ENCODE measurements around the gene MYOD1. TPM values are rescaled to one million over a fixed set of nuclear protein-coding genes. Genes with fewer than 3 reads are reported as not detected.

MYOD1 gene
- total RNA-seq, 1 experiment from 2014 or later, result not detected

- CTCF ChIA-PET, result interaction anchor here (0.5 kb wide), 1 partner anchor 141 kb away, joined by 3 read pairs; no protein-coding TSS in a partner anchor
- TF ChIP-seq CTCF (IDR thresholded peaks at IDR 0.05; ENCODE audit: unreplicated experiment), result no peak
- BruUV-seq (replicated peaks), result no TSS peak
- Mint-ChIP-seq H3K27ac (ENCODE audit: unreplicated experiment) (no peak overlapping the region), H3K36me3 (ENCODE audit: insufficient read depth, unreplicated experiment) (peaks cover 5% of the 10 kb centered on the region), H3K4me3 (ENCODE audit: low read depth, unreplicated experiment) (no peak overlapping the region), H3K9me3 (ENCODE audit: low read depth, unreplicated experiment) (no peaks in the 10 kb centered on the region), H3K27me3 (ENCODE audit: unreplicated experiment) (peaks cover 44% of the 10 kb centered on the region), H3K4me1 (ENCODE audit: low read depth, unreplicated experiment) (no peaks in the 10 kb centered on the region)
- DNase-seq, result no peak
- intact Hi-C loops (cut with micrococcal nuclease; ENCODE audit: unreplicated experiment), result no loop called here
Observed at GRCh38 chr11:17765356-17766072, 46.1 kb downstream of the MYOD1 start.

GRCh38 chr11:17766073-17766359 lies 46.6 kb downstream of the MYOD1 start:
- Mint-ChIP-seq H3K36me3 (ENCODE audit: insufficient read depth, unreplicated experiment) (peaks cover 5% of the 10 kb centered on the region), H3K9me3 (ENCODE audit: low read depth, unreplicated experiment) (no peaks in the 10 kb centered on the region), H3K4me1 (ENCODE audit: low read depth, unreplicated experiment) (no peaks in the 10 kb centered on the region), H3K4me3 (ENCODE audit: low read depth, unreplicated experiment) (no peak overlapping the region), H3K27me3 (ENCODE audit: unreplicated experiment) (peaks cover 49% of the 10 kb centered on the region), H3K27ac (ENCODE audit: unreplicated experiment) (no peak overlapping the region)
- TF ChIP-seq CTCF (IDR thresholded peaks at IDR 0.05; ENCODE audit: unreplicated experiment), result no peak
- no peak for DNase-seq
- intact Hi-C loops (cut with micrococcal nuclease; ENCODE audit: unreplicated experiment), result no loop called here
- BruUV-seq (replicated peaks), result no TSS peak
- CTCF ChIA-PET, result interaction anchor here (0.5 kb wide), 1 partner anchor 141 kb away, joined by 3 read pairs; no protein-coding TSS in a partner anchor

GRCh38 chr11:17766590-17766989 lies 47.2 kb downstream of the MYOD1 start:
- intact Hi-C loops (cut with micrococcal nuclease; ENCODE audit: unreplicated experiment), result no loop called here
- no peak overlapping the region for H3K27ac Mint-ChIP-seq (ENCODE audit: unreplicated experiment)
- TF ChIP-seq CTCF (IDR thresholded peaks at IDR 0.05; ENCODE audit: unreplicated experiment), result no peak
- H3K4me3 Mint-ChIP-seq (ENCODE audit: low read depth, unreplicated experiment), result no peak overlapping the region
- H3K36me3 Mint-ChIP-seq (ENCODE audit: insufficient read depth, unreplicated experiment), result peaks cover 5% of the 10 kb centered on the region
- peaks cover 55% of the 10 kb centered on the region for H3K27me3 Mint-ChIP-seq (ENCODE audit: unreplicated experiment)
- no peaks in the 10 kb centered on the region for H3K4me1 Mint-ChIP-seq (ENCODE audit: low read depth, unreplicated experiment)
- no TSS peak for BruUV-seq (replicated peaks)
- H3K9me3 Mint-ChIP-seq (ENCODE audit: low read depth, unreplicated experiment), result no peaks in the 10 kb centered on the region
- CTCF ChIA-PET, result interaction anchor here (0.8 kb wide), 1 partner anchor 212 kb away, joined by 3 read pairs; no protein-coding TSS in a partner anchor
- no peak for DNase-seq

- no peak for TF ChIP-seq CTCF (IDR thresholded peaks at IDR 0.05; ENCODE audit: unreplicated experiment)
- Mint-ChIP-seq H3K4me3 (ENCODE audit: low read depth, unreplicated experiment) (no peak overlapping the region), H3K36me3 (ENCODE audit: insufficient read depth, unreplicated experiment) (peaks cover 5% of the 10 kb centered on the region), H3K27ac (ENCODE audit: unreplicated experiment) (no peak overlapping the region), H3K27me3 (ENCODE audit: unreplicated experiment) (peaks cover 62% of the 10 kb centered on the region), H3K9me3 (ENCODE audit: low read depth, unreplicated experiment) (no peaks in the 10 kb centered on the region), H3K4me1 (ENCODE audit: low read depth, unreplicated experiment) (no peaks in the 10 kb centered on the region)
- DNase-seq, result no peak
- intact Hi-C loops (cut with micrococcal nuclease; ENCODE audit: unreplicated experiment), result no loop called here
- BruUV-seq (replicated peaks), result no TSS peak
- CTCF ChIA-PET, result interaction anchor here (0.8 kb wide), 1 partner anchor 211 kb away, joined by 3 read pairs; no protein-coding TSS in a partner anchor
Observed at GRCh38 chr11:17767301-17767885, 48.0 kb downstream of the MYOD1 start.
